RWPE2 (cell line): Measurements from ENCODE around the gene RTN4RL1.

Source experiments
- ATAC-seq: fragments of 200-7000 bp; cut with Tn5 transposase; 3 replicates; pipeline ENCODE4 v1.9.1; 2021; ENCODE audit warnings: low read depth
- DNase-seq: peaks from one replicate; pipeline ENCODE4 v3.0.0-alpha.2; 2020; ENCODE audit warnings: low spot score
- H3K27ac ChIP-seq: fragments of 450-650 bp; 2 replicates; pipeline ENCODE4 v1.5.1; 2017; ENCODE audit warnings: mild to moderate bottlenecking; ENCODE audit not compliant: poor library complexity, severe bottlenecking
- H3K27me3 ChIP-seq: fragments of 250-450 bp; sonication (Bioruptor Pico); 2 replicates; pipeline ENCODE4 v1.5.1; 2021; ENCODE audit warnings: mild to moderate bottlenecking, moderate library complexity; ENCODE audit not compliant: insufficient read depth, poor library complexity, severe bottlenecking
- H3K36me3 ChIP-seq: fragments of 250-450 bp; sonication (Bioruptor Pico); 2 replicates; pipeline ENCODE4 v1.5.1; 2020; ENCODE audit warnings: low read depth, mild to moderate bottlenecking, moderate library complexity
- H3K4me1 ChIP-seq: fragments of 250-450 bp; sonication (Bioruptor Pico); 2 replicates; pipeline ENCODE4 v1.5.1; 2021; ENCODE audit warnings: mild to moderate bottlenecking, moderate library complexity; ENCODE audit not compliant: insufficient read depth, poor library complexity, severe bottlenecking
- H3K4me3 ChIP-seq: fragments of 250-450 bp; sonication (Bioruptor Pico); 2 replicates; pipeline ENCODE4 v1.5.1; 2021; ENCODE audit warnings: mild to moderate bottlenecking, moderate library complexity; ENCODE audit not compliant: severe bottlenecking
- H3K9me3 ChIP-seq: fragments of 250-450 bp; sonication (Bioruptor Pico); 2 replicates; pipeline ENCODE4 v1.5.1; 2021; ENCODE audit warnings: mild to moderate bottlenecking, moderate library complexity; ENCODE audit not compliant: severe bottlenecking
- TF ChIP-seq, protein P1 (sequence below): fragments of 450-650 bp; IDR thresholded peaks from one replicate; pipeline ENCODE4 v1.5.1; 2017; ENCODE audit warnings: mild to moderate bottlenecking, moderate library complexity; ENCODE audit not compliant: poor library complexity, severe bottlenecking

The RTN4RL1 gene

DNA sequence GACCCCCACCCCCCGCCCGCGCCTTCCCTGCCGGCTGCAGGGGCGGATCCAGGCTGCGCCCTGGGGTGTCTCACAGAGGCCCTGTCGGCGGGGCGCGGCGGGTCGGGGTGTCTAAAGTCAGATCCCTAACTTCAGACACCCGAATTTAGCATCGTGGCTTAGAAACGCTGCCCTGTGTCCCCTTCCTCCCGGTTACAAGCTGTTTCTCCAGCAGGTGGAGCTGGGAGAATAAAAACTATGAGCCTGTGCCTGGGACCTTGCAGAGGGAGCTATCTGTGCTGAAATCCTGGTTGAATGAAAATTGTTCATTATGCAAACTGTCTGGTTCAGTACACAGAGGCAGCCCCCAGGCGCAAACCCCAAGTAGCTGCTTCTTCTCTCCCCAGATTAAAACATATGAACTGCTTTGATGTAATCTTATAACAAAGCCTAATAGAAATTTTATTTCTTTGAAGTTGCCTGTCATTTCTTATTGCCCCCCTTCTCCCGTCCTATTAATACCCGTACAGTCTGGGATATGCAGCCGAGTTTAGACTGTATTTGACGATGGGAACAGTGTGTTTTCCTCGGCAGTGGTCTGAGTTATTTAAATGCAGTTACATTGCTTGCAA is 116.3 kb downstream of the RTN4RL1 start:
- Histone ChIP-seq H3K36me3 (no peaks in the 10 kb centered on the region), H3K27ac (no peak overlapping the region), H3K9me3 (no peaks in the 10 kb centered on the region), H3K4me1 (no peaks in the 10 kb centered on the region), H3K27me3 (peaks cover 20% of the 10 kb centered on the region), H3K4me3 (no peak overlapping the region)
- TF ChIP-seq, protein P1, sequence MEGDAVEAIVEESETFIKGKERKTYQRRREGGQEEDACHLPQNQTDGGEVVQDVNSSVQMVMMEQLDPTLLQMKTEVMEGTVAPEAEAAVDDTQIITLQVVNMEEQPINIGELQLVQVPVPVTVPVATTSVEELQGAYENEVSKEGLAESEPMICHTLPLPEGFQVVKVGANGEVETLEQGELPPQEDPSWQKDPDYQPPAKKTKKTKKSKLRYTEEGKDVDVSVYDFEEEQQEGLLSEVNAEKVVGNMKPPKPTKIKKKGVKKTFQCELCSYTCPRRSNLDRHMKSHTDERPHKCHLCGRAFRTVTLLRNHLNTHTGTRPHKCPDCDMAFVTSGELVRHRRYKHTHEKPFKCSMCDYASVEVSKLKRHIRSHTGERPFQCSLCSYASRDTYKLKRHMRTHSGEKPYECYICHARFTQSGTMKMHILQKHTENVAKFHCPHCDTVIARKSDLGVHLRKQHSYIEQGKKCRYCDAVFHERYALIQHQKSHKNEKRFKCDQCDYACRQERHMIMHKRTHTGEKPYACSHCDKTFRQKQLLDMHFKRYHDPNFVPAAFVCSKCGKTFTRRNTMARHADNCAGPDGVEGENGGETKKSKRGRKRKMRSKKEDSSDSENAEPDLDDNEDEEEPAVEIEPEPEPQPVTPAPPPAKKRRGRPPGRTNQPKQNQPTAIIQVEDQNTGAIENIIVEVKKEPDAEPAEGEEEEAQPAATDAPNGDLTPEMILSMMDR, result peak; percentile 83
- ATAC-seq, result peak; percentile 94
- DNase-seq, result no peak

DNA sequence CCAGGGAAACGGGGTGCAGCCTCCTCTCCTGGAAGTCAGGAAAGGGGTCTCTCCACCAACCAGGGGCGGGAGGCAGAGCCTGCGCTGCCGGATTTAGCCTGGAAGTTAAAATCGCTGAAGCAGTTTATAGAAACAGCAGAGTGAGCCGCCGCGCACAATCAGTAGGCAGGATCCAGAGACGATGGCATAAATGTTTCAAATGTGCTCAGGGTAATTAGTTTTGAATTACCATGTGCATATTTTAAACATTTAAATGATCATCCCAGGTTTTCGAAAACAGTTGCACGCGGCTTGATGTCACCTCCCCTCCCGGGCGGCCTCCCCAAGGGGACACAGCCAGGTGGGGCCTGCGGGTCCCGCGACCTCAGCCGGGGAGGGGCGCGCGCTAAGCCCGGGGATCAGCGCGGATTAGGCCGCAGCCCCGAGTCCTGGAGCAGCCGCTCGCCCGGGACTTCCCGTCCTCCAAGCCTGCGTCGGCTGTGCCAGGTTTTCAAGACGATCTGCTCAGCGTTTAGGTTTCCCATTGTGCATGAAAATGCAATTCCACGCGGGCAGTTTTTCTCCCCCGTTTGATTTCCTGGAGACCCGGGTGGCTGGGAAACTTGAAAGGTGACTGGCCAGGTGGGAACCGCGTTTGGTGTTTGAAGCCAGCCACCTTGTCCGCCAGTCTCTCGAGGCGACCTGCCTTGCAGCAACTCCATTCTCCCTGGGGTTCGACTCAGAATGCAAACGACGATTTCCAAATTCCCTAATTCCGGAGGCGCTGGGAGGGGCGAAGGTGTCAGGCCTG is 117.0 kb downstream of the RTN4RL1 start:
- peaks cover 20% of the 10 kb centered on the region for H3K27me3 ChIP-seq
- no peak for DNase-seq
- no peaks in the 10 kb centered on the region for H3K4me1 ChIP-seq
- H3K36me3 ChIP-seq, result no peaks in the 10 kb centered on the region
- no peaks in the 10 kb centered on the region for H3K9me3 ChIP-seq
- H3K4me3 ChIP-seq, result no peak overlapping the region
- no peak for ATAC-seq
- TF ChIP-seq, protein P1, result no peak
- no peak overlapping the region for H3K27ac ChIP-seq

DNA sequence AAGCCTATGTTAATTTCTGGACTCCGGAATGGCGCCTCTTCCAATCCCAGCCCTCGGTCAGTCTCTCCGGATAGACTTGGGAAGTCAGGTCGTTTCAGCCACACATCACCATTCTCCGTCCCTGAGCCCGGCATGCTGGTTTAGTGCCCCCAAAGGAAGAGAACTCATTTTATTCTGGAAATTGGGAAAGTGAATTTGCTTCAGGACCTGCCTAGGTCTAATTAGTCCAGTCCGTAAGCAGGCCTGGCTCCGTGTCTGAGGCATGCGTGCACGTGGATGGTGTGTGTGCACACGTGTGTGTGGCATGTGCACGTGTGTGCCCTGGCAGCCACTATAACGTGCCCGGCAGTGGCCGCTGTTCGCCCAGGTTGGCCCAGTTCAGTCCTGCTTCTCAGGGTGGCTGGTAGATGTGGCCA is 117.9 kb downstream of the RTN4RL1 start:
- H3K4me1 ChIP-seq, result no peaks in the 10 kb centered on the region
- DNase-seq (no peak), ATAC-seq (no peak)
- H3K27me3 ChIP-seq, result peaks cover 18% of the 10 kb centered on the region
- H3K9me3 ChIP-seq, result no peaks in the 10 kb centered on the region
- no peak overlapping the region for H3K4me3 ChIP-seq
- no peaks in the 10 kb centered on the region for H3K36me3 ChIP-seq
- TF ChIP-seq, protein P1, result no peak
- H3K27ac ChIP-seq, result no peak overlapping the region

DNA sequence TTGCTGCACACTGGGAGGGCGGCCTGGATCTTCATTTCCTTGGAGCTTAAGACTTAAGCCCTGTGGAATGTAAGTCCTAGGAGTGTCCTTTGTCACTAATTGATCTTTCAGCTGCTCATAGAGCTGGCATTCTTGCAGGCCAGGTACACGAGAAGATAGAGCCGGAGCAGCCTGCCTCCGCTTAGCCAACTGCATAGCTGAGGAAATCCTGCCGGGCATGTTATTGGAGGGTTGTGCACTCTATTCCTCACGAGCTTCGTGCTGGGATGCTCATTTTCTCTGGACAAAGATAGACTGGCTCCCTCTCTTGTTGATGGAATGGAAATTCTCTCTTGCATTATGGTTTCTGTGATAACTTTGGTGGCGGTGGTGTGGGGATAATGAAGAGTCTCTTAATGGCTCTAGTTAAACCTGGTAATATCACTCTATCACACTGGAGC is 118.5 kb downstream of the RTN4RL1 start:
- TF ChIP-seq, protein P1, result no peak
- H3K4me1 ChIP-seq, result no peaks in the 10 kb centered on the region
- H3K27ac ChIP-seq, result no peak overlapping the region
- no peak overlapping the region for H3K4me3 ChIP-seq
- DNase-seq (no peak), ATAC-seq (no peak)
- H3K9me3 ChIP-seq, result no peaks in the 10 kb centered on the region
- no peaks in the 10 kb centered on the region for H3K36me3 ChIP-seq
- H3K27me3 ChIP-seq, result peaks cover 18% of the 10 kb centered on the region
